ENCODE data around the gene KLK6. TPM values are rescaled to one million over a fixed set of nuclear protein-coding genes. Genes with fewer than 3 reads are reported as not detected.

The KLK6 gene
- total and polyA plus RNA-seq, 2 experiments from 2014 or later, result not detected

GRCh38 chr19:50933640-50934039 is 35.8 kb downstream of the KLK6 start:
- Histone ChIP-seq H3F3A (ENCODE audit: insufficient read depth) (no peaks in the 10 kb centered on the region), H3K9ac (no peak overlapping the region), H3K79me2 (ENCODE audit: insufficient read depth) (no peaks in the 10 kb centered on the region), H3K4me3 (no peak overlapping the region), H4K20me1 (ENCODE audit: insufficient read depth) (no peaks in the 10 kb centered on the region), H3K36me3 (ENCODE audit: low read depth) (no peaks in the 10 kb centered on the region), H2AFZ (peak overlapping the region; percentile 39; the same call in 1 of the 2 replicates), H3K27ac (no peak overlapping the region), H3K9me3 (ENCODE audit: low read depth) (no peaks in the 10 kb centered on the region), H3K4me2 (ENCODE audit: unreplicated experiment) (no peak overlapping the region), H3K27me3 (replicated peaks; ENCODE audit: insufficient read depth) (peaks cover 11% of the 10 kb centered on the region; the same call in 1 of the 2 replicates), H3K4me1 (ENCODE audit: insufficient read depth) (no peaks in the 10 kb centered on the region), H3K9me2 (ENCODE audit: insufficient read depth) (no peaks in the 10 kb centered on the region)
- TF ChIP-seq EZH2 (IDR thresholded peaks at IDR 0.05; ENCODE audit: insufficient read depth, poor library complexity, severe bottlenecking) (no peak), EZH2phosphoT487 (IDR thresholded peaks at IDR 0.05; ENCODE audit: insufficient read depth, low read depth) (no peak)
- 37 to 38% methylated on average over 8 of the region's 8 CpGs for WGBS, 2 experiments (ENCODE audit: low coverage in 1 of 2, low lambda C conversion rate in 2 of 2, missing lambda C conversion rate in 2 of 2)
- in situ Hi-C loops (cut with MboI), result no loop called here
- peak; percentile 68 for DNase-seq

DNA sequence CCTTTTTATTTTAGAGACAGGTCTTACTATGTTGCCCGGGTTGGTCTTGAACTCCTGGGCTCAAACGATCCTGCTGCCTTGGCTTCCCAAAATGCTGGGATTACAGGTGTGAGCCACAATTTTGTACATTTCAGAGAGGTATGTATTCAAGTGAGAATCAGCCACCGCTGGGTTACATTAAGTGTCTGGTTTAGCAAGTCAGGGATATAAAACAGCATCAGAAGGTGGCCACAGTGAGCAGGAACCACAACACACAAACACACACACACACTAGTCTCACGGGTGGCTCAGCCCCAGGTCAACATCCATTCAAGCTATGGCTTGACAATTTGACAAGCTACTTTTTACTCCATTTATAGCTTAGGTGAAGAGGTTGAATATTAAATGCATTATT is 36.7 kb downstream of the KLK6 start:
- H3K4me3 ChIP-seq, result no peak overlapping the region

GRCh38 chr19:50932018-50932689 is 37.2 kb downstream of the KLK6 start:
- in situ Hi-C loops (cut with MboI), result no loop called here
- 73 to 76% methylated on average over 11 of the region's 11 CpGs for WGBS, 2 experiments (ENCODE audit: low coverage in 1 of 2, low lambda C conversion rate in 2 of 2, missing lambda C conversion rate in 2 of 2)
- Histone ChIP-seq H3K27ac (no peak overlapping the region), H3K36me3 (ENCODE audit: low read depth) (no peaks in the 10 kb centered on the region), H3K4me1 (ENCODE audit: insufficient read depth) (no peaks in the 10 kb centered on the region), H2AFZ (no peak overlapping the region), H4K20me1 (ENCODE audit: insufficient read depth) (no peaks in the 10 kb centered on the region), H3K9ac (no peak overlapping the region), H3K79me2 (ENCODE audit: insufficient read depth) (no peaks in the 10 kb centered on the region), H3F3A (ENCODE audit: insufficient read depth) (no peaks in the 10 kb centered on the region), H3K4me3 (no peak overlapping the region), H3K9me3 (ENCODE audit: low read depth) (no peaks in the 10 kb centered on the region), H3K4me2 (ENCODE audit: unreplicated experiment) (no peak overlapping the region), H3K9me2 (ENCODE audit: insufficient read depth) (no peaks in the 10 kb centered on the region), H3K27me3 (replicated peaks; ENCODE audit: insufficient read depth) (peaks cover 19% of the 10 kb centered on the region)
- no peak for TF ChIP-seq EZH2phosphoT487 (IDR thresholded peaks at IDR 0.05; ENCODE audit: insufficient read depth, low read depth)
- TF ChIP-seq EZH2 (IDR thresholded peaks at IDR 0.05; ENCODE audit: insufficient read depth, poor library complexity, severe bottlenecking), result no peak
- DNase-seq, result no peak

More for the DNA sequence above, 36.7 kb downstream of the KLK6 start:
- 22 to 38% methylated on average over 4 of the region's 4 CpGs for WGBS, 2 experiments (ENCODE audit: low coverage in 1 of 2, low lambda C conversion rate in 2 of 2, missing lambda C conversion rate in 2 of 2)
- in situ Hi-C loops (cut with MboI), result no loop called here
- Histone ChIP-seq H3K79me2 (ENCODE audit: insufficient read depth) (no peaks in the 10 kb centered on the region), H3F3A (ENCODE audit: insufficient read depth) (no peaks in the 10 kb centered on the region), H3K9me2 (ENCODE audit: insufficient read depth) (no peaks in the 10 kb centered on the region), H3K4me1 (ENCODE audit: insufficient read depth) (no peaks in the 10 kb centered on the region), H3K9ac (no peak overlapping the region), H3K27me3 (replicated peaks; ENCODE audit: insufficient read depth) (peaks cover 18% of the 10 kb centered on the region), H4K20me1 (ENCODE audit: insufficient read depth) (no peaks in the 10 kb centered on the region), H3K4me2 (ENCODE audit: unreplicated experiment) (no peak overlapping the region), H2AFZ (no peak overlapping the region), H3K27ac (no peak overlapping the region), H3K9me3 (ENCODE audit: low read depth) (no peaks in the 10 kb centered on the region), H3K36me3 (ENCODE audit: low read depth) (no peaks in the 10 kb centered on the region)
- DNase-seq, result no peak
- TF ChIP-seq EZH2 (IDR thresholded peaks at IDR 0.05; ENCODE audit: insufficient read depth, poor library complexity, severe bottlenecking) (no peak), EZH2phosphoT487 (IDR thresholded peaks at IDR 0.05; ENCODE audit: insufficient read depth, low read depth) (no peak)

DNA sequence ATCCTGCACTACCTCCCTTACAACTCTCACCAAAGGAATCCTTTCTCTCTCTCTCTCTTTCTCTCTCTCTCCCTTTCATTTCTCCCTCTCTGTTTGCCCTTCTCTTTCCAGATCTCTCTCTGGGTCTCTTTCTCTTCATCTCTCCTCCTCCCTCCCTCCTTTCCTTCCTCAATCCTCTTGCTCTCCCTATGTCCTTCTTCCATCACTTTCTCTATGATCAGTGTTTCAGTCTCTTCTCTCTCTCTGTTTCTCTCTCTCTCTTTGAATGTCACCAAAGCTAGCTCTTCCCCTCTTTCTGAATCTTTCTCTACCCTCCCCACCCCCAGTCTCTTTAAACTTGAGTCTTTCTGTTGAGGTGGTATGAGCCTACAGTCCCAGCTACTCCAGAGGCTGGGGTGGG is 38.4 kb downstream of the KLK6 start:
- in situ Hi-C loops (cut with MboI), result no loop called here
- H3K9me2 ChIP-seq (ENCODE audit: insufficient read depth), result no peaks in the 10 kb centered on the region
- peaks cover 19% of the 10 kb centered on the region for H3K27me3 ChIP-seq (replicated peaks; ENCODE audit: insufficient read depth)
- H3F3A ChIP-seq (ENCODE audit: insufficient read depth), result no peaks in the 10 kb centered on the region
- H3K27ac ChIP-seq, result no peak overlapping the region
- no peaks in the 10 kb centered on the region for H4K20me1 ChIP-seq (ENCODE audit: insufficient read depth)
- TF ChIP-seq EZH2 (IDR thresholded peaks at IDR 0.05; ENCODE audit: insufficient read depth, poor library complexity, severe bottlenecking) (no peak), EZH2phosphoT487 (IDR thresholded peaks at IDR 0.05; ENCODE audit: insufficient read depth, low read depth) (no peak)
- no peak overlapping the region for H3K4me2 ChIP-seq (ENCODE audit: unreplicated experiment)
- H2AFZ ChIP-seq, result no peak overlapping the region
- H3K9me3 ChIP-seq (ENCODE audit: low read depth), result no peaks in the 10 kb centered on the region
- no peaks in the 10 kb centered on the region for H3K4me1 ChIP-seq (ENCODE audit: insufficient read depth)
- H3K36me3 ChIP-seq (ENCODE audit: low read depth), result no peaks in the 10 kb centered on the region
- H3K4me3 ChIP-seq, result no peak overlapping the region
- no peak for DNase-seq
- H3K79me2 ChIP-seq (ENCODE audit: insufficient read depth), result no peaks in the 10 kb centered on the region
- H3K9ac ChIP-seq, result no peak overlapping the region
